Calu3 (cell line): ENCODE data around the gene CPA1. TPM values are rescaled to one million over a fixed set of nuclear protein-coding genes. Genes with fewer than 3 reads are reported as not detected.

ENCODE experiments used
- BruUV-seq: library from RNA; stranded (reverse); fragments of 400-500 nt; replicated peaks from 2 replicates; lab custom pipeline; 2021; lab: Mats Ljungman, UMichigan
- CTCF ChIA-PET: fragments of 300-600 bp; sonication (Branson Sonifier 250); formaldehyde crosslinking; loops from one replicate; lab custom pipeline; 2022; ENCODE audit warnings: antibody characterized with exemption; lab: Charles Lee
- DNase-seq: peaks from one replicate; pipeline ENCODE4 v3.0.0; 2022
- H3K27ac Mint-ChIP-seq: one replicate; pipeline ENCODE4 v1.8.0; 2022; ENCODE audit warnings: mixed read lengths; ENCODE audit not compliant: unreplicated experiment
- H3K27me3 Mint-ChIP-seq: one replicate; pipeline ENCODE4 v1.8.0; 2022; ENCODE audit warnings: mixed read lengths; ENCODE audit not compliant: unreplicated experiment
- H3K36me3 Mint-ChIP-seq: one replicate; pipeline ENCODE4 v1.8.0; 2022; ENCODE audit warnings: mild to moderate bottlenecking, moderate library complexity, mixed read lengths; ENCODE audit not compliant: insufficient read depth, unreplicated experiment
- H3K4me1 Mint-ChIP-seq: one replicate; pipeline ENCODE4 v1.8.0; 2022; ENCODE audit warnings: mild to moderate bottlenecking, low read depth, mixed read lengths; ENCODE audit not compliant: unreplicated experiment
- H3K4me3 Mint-ChIP-seq: one replicate; pipeline ENCODE4 v1.8.0; 2022; ENCODE audit warnings: mild to moderate bottlenecking, low read depth, moderate library complexity, mixed read lengths; ENCODE audit not compliant: unreplicated experiment
- H3K9me3 Mint-ChIP-seq: one replicate; pipeline ENCODE4 v1.8.0; 2022; ENCODE audit warnings: low read depth, mixed read lengths; ENCODE audit not compliant: unreplicated experiment
- CTCF ChIP-seq: fragments of 200-600 bp; IDR thresholded peaks from one replicate; pipeline ENCODE4 v1.8.0; 2022; ENCODE audit warnings: antibody characterized with exemption; ENCODE audit not compliant: unreplicated experiment
- intact Hi-C: fragments of 100-400 bp; cut with micrococcal nuclease; formaldehyde crosslinking; loops from one replicate; pipeline ENCODE4 v1.10.0; 2022; ENCODE audit not compliant: unreplicated experiment
- total RNA-seq: library from RNA; stranded (reverse); gene quantifications from 2 replicates; pipeline ENCODE4 v1.2.3, GENCODE V29; 2022

Gene CPA1
- total RNA-seq, 1 experiment from 2014 or later: not detected

DNA sequence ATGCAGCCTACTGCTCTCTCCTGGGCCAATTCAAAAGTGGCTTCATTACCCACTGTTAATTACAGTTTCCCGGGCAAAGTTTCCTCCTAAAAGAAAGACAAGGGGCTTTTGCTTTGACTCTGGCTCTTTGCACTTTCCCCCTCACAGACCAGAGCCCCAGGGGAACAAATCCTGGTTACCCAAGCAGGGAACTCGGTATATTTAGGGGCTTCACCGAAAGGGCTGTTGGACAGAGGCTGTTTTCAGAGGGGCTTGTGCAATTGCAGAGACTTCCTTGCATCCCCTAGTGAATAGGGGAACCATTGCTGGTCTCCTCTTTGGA is 7.0 kb downstream of the CPA1 start:
- Mint-ChIP-seq H3K27me3 (no peaks in the 10 kb centered on the region), H3K4me1 (no peaks in the 10 kb centered on the region), H3K27ac (no peak overlapping the region), H3K9me3 (no peaks in the 10 kb centered on the region), H3K4me3 (no peak overlapping the region), H3K36me3 (no peaks in the 10 kb centered on the region)
- intact Hi-C loops: no loop called here
- DNase-seq: no peak
- BruUV-seq: no TSS peak
- no peak for TF ChIP-seq CTCF
- CTCF ChIA-PET: interaction anchor here (0.5 kb wide), 1 partner anchor 705 kb away, joined by 5 read pairs; no protein-coding TSS in a partner anchor

- Mint-ChIP-seq H3K9me3 (no peaks in the 10 kb centered on the region), H3K36me3 (no peaks in the 10 kb centered on the region), H3K27me3 (no peaks in the 10 kb centered on the region), H3K4me1 (no peaks in the 10 kb centered on the region), H3K4me3 (no peak overlapping the region), H3K27ac (no peak overlapping the region)
- no TSS peak for BruUV-seq
- DNase-seq: no peak
- intact Hi-C loops: no loop called here
- no peak for TF ChIP-seq CTCF
- CTCF ChIA-PET: no interaction called here
Measured at GRCh38 chr7:130387628-130388403, 7.5 kb downstream of the CPA1 start.

DNA sequence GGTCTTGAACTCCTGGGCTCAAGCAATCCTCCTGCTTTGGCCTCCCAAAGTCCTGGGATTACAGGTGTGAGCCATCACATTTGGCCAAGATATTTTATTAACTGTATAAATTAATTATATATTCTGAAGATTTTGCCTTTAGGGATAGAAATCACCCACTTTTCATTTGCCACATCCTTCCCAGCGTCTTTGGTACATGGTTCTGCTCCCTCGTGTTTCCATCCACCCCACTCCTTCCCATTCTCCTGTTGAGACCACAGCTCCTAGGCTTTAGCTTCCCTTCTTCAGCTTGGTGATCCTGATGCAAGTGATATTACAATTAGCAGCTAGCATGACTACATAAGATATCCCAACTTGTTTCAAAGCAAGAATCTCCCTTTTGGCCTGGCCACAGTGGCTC is 8.4 kb downstream of the CPA1 start:
- Mint-ChIP-seq H3K36me3 (no peaks in the 10 kb centered on the region), H3K27ac (no peak overlapping the region), H3K27me3 (no peaks in the 10 kb centered on the region), H3K4me3 (no peak overlapping the region), H3K9me3 (no peaks in the 10 kb centered on the region), H3K4me1 (no peaks in the 10 kb centered on the region)
- intact Hi-C loops: no loop called here
- CTCF ChIA-PET: no interaction called here
- TF ChIP-seq CTCF: no peak
- DNase-seq: no peak
- BruUV-seq: no TSS peak

GRCh38 chr7:130390486-130390885 is 10.2 kb downstream of the CPA1 start:
- CTCF ChIA-PET: interaction anchor here (0.6 to 0.7 kb wide), 3 partner anchors 142 to 308 kb away, joined by 3 to 6 read pairs (median 4); no protein-coding TSS in a partner anchor
- DNase-seq: no peak
- Mint-ChIP-seq H3K27ac (no peak overlapping the region), H3K4me1 (no peaks in the 10 kb centered on the region), H3K9me3 (no peaks in the 10 kb centered on the region), H3K4me3 (no peak overlapping the region), H3K27me3 (no peaks in the 10 kb centered on the region), H3K36me3 (no peaks in the 10 kb centered on the region)
- BruUV-seq: no TSS peak
- no peak for TF ChIP-seq CTCF
- intact Hi-C loops: no loop called here
